Measurements from ENCODE around the gene LAYN. TPM values are rescaled to one million over a fixed set of nuclear protein-coding genes. Genes with fewer than 3 reads are reported as not detected.

Gene LAYN
- polyA plus RNA-seq, 2 of the 4 experiments (the other 2 are of a cell fraction) = 4.1 to 9.0 TPM

- Histone ChIP-seq H3K27ac (no peak overlapping the region), H3K4me1 (no peaks in the 10 kb centered on the region), H3K4me3 (no peak overlapping the region), H3K9me3 (no peaks in the 10 kb centered on the region), H3K4me2 (no peak overlapping the region)
- no peak for ATAC-seq
- FAIRE-seq = no peak
- ChIA-PET POLR2A (no interaction called here), CTCF (no interaction called here)
- TF ChIP-seq KDM1A (IDR thresholded peaks at IDR 0.05; ENCODE audit: low read depth) (no peak), HDAC2 (IDR thresholded peaks at IDR 0.05) (no peak), ZSCAN20 (CRISPR knock-in tag; IDR thresholded peaks at IDR 0.05) (no peak), POLR2AphosphoS2 (conservative IDR thresholded peaks at IDR 0.05; ENCODE audit: low read length) (no peak), PBX3 (IDR thresholded peaks at IDR 0.05) (no peak), E2F6 (IDR thresholded peaks at IDR 0.05; ENCODE audit: borderline replicate concordance, low read depth) (no peak), MAZ (IDR thresholded peaks at IDR 0.05; ENCODE audit: borderline replicate concordance, low read depth, low read length) (no peak), MAX (IDR thresholded peaks at IDR 0.05) (no peak), HES2 (IDR thresholded peaks at IDR 0.05) (no peak), ATOH8 (CRISPR knock-in tag; IDR thresholded peaks at IDR 0.05; ENCODE audit: low read depth) (no peak), EP300 (IDR thresholded peaks at IDR 0.05) (no peak), EHF (CRISPR knock-in tag; IDR thresholded peaks at IDR 0.05) (no peak), JUN (IDR thresholded peaks at IDR 0.05) (no peak), MAFK (IDR thresholded peaks at IDR 0.05; ENCODE audit: partially characterized antibody) (no peak), SREBF2 (IDR thresholded peaks at IDR 0.05) (no peak), CBX8 (IDR thresholded peaks at IDR 0.05) (no peak), EHMT2 (IDR thresholded peaks at IDR 0.05; ENCODE audit: low read depth) (no peak), BCL3 (IDR thresholded peaks at IDR 0.05) (no peak), RNF2 (IDR thresholded peaks at IDR 0.05; ENCODE audit: borderline replicate concordance, low read depth) (no peak)
- no peak for DNase-seq (ENCODE audit: low read depth in 1 of 2, low spot score in 1 of 2)
- 100% methylated on average over 1 of the region's 1 CpG for WGBS (ENCODE audit: missing lambda C conversion rate)
Measured at GRCh38 chr11:111581341-111581740, 40.8 kb downstream of the LAYN start.

GRCh38 chr11:111582163-111582562, 41.6 kb downstream of the LAYN start:
- POLR2A ChIA-PET = no interaction called here
- Histone ChIP-seq H3K4me3 (no peak overlapping the region), H3K27ac (no peak overlapping the region), H3K9me3 (no peaks in the 10 kb centered on the region), H3K4me1 (no peaks in the 10 kb centered on the region), H3K4me2 (no peak overlapping the region)
- FAIRE-seq = no peak
- no peak for DNase-seq (ENCODE audit: low read depth in 1 of 2, low spot score in 1 of 2)
- TF ChIP-seq CEBPB (IDR thresholded peaks at IDR 0.05) (no peak), ELK1 (IDR thresholded peaks at IDR 0.05; ENCODE audit: low read depth, low read length) (no peak), EP300 (IDR thresholded peaks at IDR 0.05) (no peak), REST (IDR thresholded peaks at IDR 0.05) (no peak), RFX5 (IDR thresholded peaks at IDR 0.05) (no peak), HOXA7 (CRISPR knock-in tag; IDR thresholded peaks at IDR 0.05) (no peak), RAD21 (conservative IDR thresholded peaks at IDR 0.05 in 1 of 2, IDR thresholded peaks at IDR 0.05 in 1 of 2) (no peak), POLR2A (IDR thresholded peaks at IDR 0.05; ENCODE audit: low read length) (no peak), BCL3 (IDR thresholded peaks at IDR 0.05) (no peak)
- no peak for ATAC-seq
- CTCF ChIA-PET = interaction anchor here (0.6 to 1.2 kb wide), 4 partner anchors 22 to 306 kb away, joined by 3 to 8 read pairs (median 4); no protein-coding TSS in a partner anchor

Measured in A549 (cell line).